Sigmoid colon (tissue), 4 donors: ENCODE data around the gene UGT1A10.
"Not testable (repeated sequence)": the region's sequence is repeated elsewhere in the genome, so short reads cannot be mapped to it uniquely, and the experiment has no call there.

Source experiments
- EP300 ChIP-seq, 4 donors: sonication (generic); formaldehyde crosslinking; IDR thresholded peaks; one replicate each; pipeline ENCODE4 v1.6.1; 2017; ENCODE audit warnings: antibody characterized with exemption in 4 of 4
- POLR2A ChIP-seq, 2 donors: fragments of 450-650 bp; IDR thresholded peaks; one replicate each; pipeline ENCODE4 v1.6.1; 2016; ENCODE audit warnings: antibody characterized with exemption in 2 of 2, mild to moderate bottlenecking in 2 of 2, moderate library complexity in 2 of 2
- TF ChIP-seq, protein P1 (sequence below), 4 experiments: fragments of 450-650 bp in 3 of 4; fragments of 200-600 bp in 1 of 4; IDR thresholded peaks; one replicate each; pipeline ENCODE4 v1.5.1; 2016 to 2019; ENCODE audit warnings: antibody characterized with exemption in 4 of 4, mild to moderate bottlenecking in 3 of 4, moderate library complexity in 2 of 4

DNA sequence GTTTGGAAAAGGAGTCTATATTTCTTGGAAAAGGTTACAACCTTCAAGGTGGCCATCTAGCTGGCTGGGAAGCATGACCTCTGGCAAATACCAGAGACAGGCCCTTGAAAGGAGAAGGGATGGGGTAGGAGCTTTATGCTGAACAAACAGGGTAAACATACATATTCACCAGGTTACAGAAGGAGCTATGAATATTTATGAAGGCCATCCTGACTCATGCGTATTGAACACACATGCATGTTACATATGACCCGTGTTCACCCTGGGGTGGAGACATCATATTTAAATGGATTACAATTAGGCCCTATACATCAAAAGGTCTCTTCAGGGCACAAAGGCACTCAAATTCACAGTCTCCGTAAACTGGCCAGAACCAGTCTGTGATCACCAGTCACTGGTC is 19.7 kb downstream of the UGT1A10 start:
- TF ChIP-seq, protein P1, sequence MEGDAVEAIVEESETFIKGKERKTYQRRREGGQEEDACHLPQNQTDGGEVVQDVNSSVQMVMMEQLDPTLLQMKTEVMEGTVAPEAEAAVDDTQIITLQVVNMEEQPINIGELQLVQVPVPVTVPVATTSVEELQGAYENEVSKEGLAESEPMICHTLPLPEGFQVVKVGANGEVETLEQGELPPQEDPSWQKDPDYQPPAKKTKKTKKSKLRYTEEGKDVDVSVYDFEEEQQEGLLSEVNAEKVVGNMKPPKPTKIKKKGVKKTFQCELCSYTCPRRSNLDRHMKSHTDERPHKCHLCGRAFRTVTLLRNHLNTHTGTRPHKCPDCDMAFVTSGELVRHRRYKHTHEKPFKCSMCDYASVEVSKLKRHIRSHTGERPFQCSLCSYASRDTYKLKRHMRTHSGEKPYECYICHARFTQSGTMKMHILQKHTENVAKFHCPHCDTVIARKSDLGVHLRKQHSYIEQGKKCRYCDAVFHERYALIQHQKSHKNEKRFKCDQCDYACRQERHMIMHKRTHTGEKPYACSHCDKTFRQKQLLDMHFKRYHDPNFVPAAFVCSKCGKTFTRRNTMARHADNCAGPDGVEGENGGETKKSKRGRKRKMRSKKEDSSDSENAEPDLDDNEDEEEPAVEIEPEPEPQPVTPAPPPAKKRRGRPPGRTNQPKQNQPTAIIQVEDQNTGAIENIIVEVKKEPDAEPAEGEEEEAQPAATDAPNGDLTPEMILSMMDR (IDR thresholded peaks at IDR 0.05), result not testable (repeated sequence)
- TF ChIP-seq POLR2A, EP300 (IDR thresholded peaks at IDR 0.05): not testable (repeated sequence)
